Ovary (tissue), 3 donors: ENCODE data around the gene KIF13A.

Source experiments
- CTCF ChIP-seq, 3 donors: fragments of 450-650 bp in 2 of 3; fragments of 200-600 bp in 1 of 3; IDR thresholded peaks; one replicate each; pipeline versions ENCODE4 v1.5.1 to v1.8.0; 2016 to 2022; ENCODE audit warnings: antibody characterized with exemption in 3 of 3, mild to moderate bottlenecking in 1 of 3
- EP300 ChIP-seq: sonication (generic); formaldehyde crosslinking; IDR thresholded peaks from one replicate; pipeline ENCODE4 v1.6.1; 2017; ENCODE audit warnings: antibody characterized with exemption
- POLR2A ChIP-seq: fragments of 450-650 bp; IDR thresholded peaks from one replicate; pipeline ENCODE4 v1.6.1; 2017; ENCODE audit warnings: antibody characterized with exemption, mild to moderate bottlenecking, moderate library complexity
- donor health status: DM: no; HTN: no; CAD: no.

DNA sequence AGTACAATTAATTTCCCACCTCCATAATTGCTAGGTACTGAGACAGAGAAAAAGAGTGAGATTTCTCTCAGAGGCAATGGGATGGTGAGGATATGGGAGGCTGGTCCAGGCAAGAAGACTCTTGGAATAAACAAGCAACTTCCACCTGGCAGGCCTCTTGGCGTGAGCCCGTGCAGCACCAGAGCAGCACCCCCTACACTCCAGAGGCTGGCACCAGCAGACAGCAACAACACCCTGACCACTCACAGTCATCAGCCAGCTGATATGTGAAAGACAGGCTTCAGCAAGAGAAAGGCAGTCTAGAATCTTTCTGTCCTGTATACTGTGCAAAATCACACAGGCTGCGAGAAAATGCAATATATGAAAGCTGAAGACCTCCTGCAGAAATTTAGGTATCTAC lies 59.7 kb downstream of the KIF13A start:
- TF ChIP-seq CTCF (IDR thresholded peaks at IDR 0.05) (no peak), POLR2A (no peak), EP300 (no peak)
